Kidney (tissue), 14 donors: Measurements from ENCODE around the gene C17orf107. TPM values are rescaled to one million over a fixed set of nuclear protein-coding genes. Genes with fewer than 3 reads are reported as not detected.

ENCODE experiments used
- DNase-seq, 5 donors: peaks; one replicate each; pipeline ENCODE4 v3.0.0-alpha.2; 2013 to 2020
- FAIRE-seq: peaks from 2 replicates; lab custom pipeline; 2012; peaks lifted over from hg19 to GRCh38; lab: Jason Lieb, UNC
- H3K27ac ChIP-seq, 2 donors: one replicate each; pipeline ENCODE4 v1.7.0; 2013; ENCODE audit warnings: low read depth in 2 of 2, low read length in 2 of 2, inconsistent platforms in 1 of 2
- H3K27me3 ChIP-seq: one replicate; pipeline ENCODE4 v1.7.1; 2013; ENCODE audit warnings: low read length, inconsistent platforms; ENCODE audit not compliant: control insufficient read depth, insufficient read depth
- H3K36me3 ChIP-seq, 3 donors: one replicate each; pipeline versions ENCODE4 v1.7.0 to v1.7.1; 2013; ENCODE audit warnings: low read length in 3 of 3, control low read depth in 1 of 3, inconsistent platforms in 1 of 3; ENCODE audit not compliant: insufficient read depth in 3 of 3, control insufficient read depth in 2 of 3
- H3K4me1 ChIP-seq, 3 donors: one replicate each; pipeline versions ENCODE4 v1.7.0 to v1.7.1; 2013; ENCODE audit warnings: low read length in 3 of 3, inconsistent platforms in 1 of 3, low read depth in 1 of 3; ENCODE audit not compliant: control insufficient read depth in 2 of 3, insufficient read depth in 2 of 3
- H3K4me3 ChIP-seq, 3 donors: one replicate each; pipeline versions ENCODE4 v1.7.0 to v1.8.1; 2013; ENCODE audit warnings: low read length in 3 of 3, control low read depth in 1 of 3, inconsistent platforms in 1 of 3
- H3K9ac ChIP-seq, 3 donors: one replicate each; pipeline versions ENCODE4 v1.7.0 to v1.7.1; 2013; ENCODE audit warnings: low read length in 3 of 3, control low read depth in 1 of 3, inconsistent platforms in 1 of 3
- H3K9me3 ChIP-seq, 3 donors: one replicate each; pipeline versions ENCODE4 v1.7.0 to v1.7.1; 2013; ENCODE audit warnings: low read length in 3 of 3, control low read depth in 1 of 3, inconsistent platforms in 1 of 3; ENCODE audit not compliant: control insufficient read depth in 2 of 3, insufficient read depth in 1 of 3
- CTCF ChIP-seq: IDR thresholded peaks from 3 replicates; pipeline ENCODE4 v1.5.1; 2012; ENCODE audit warnings: mild to moderate bottlenecking, moderate library complexity, borderline replicate concordance; ENCODE audit not compliant: insufficient read depth; ENCODE audit errors: extremely low read depth
- intact Hi-C: fragments of 100-400 bp; cut with DNase I; formaldehyde crosslinking; loops from one replicate; pipeline ENCODE4 v1.11.1; 2022
- polyA plus RNA-seq: library from polyadenylated mRNA; stranded (reverse); fragments of 350-450 nt; fragmentation: Illumina TruSeq; extraction: RNeasy Lipid Tissue Mini Kit (QIAGEN cat#74804); gene quantifications from one replicate; pipeline ENCODE4 v1.2.3, GENCODE V29; 2014; ENCODE audit warnings: low read depth, low replicate concordance; ENCODE audit not compliant: insufficient read depth
- total RNA-seq: library from RNA; stranded (reverse); fragmentation: NEBNext Ultra II Directional; extraction: Animal tissue kit (Norgen Biotek cat#: 25700); gene quantifications from one replicate; pipeline ENCODE4 v1.2.1, GENCODE V29; 2021
- donor health status: control.
- donor health status: control.
- donor health status: control.
- donor health status: control.
- donor health status: control.
- donor health status: DM: yes; HTN: yes; CAD: no.
- donor health status: Normal renal cell carcinoma (clear cell type).

The C17orf107 gene
- total and polyA plus RNA-seq, 2 donors from 2014 or later, result 2.5 to 4.4 TPM

- peak within 1 kb of the TSS; percentile 83 to 95 (median 85) for H3K4me3 ChIP-seq
- no peaks in the 10 kb centered on the region for H3K27me3 ChIP-seq
- FAIRE-seq (no peak), DNase-seq (peak; percentile 90 to 96 (median 94))
- H3K36me3 ChIP-seq, result peaks cover 6 to 21% (median 11%) of the 10 kb centered on the region in 3 donors
- H3K27ac ChIP-seq, result peak within 1 kb of the TSS; percentile 97 to 98
- H3K4me1 ChIP-seq, result peaks cover 0 to 29% (median 14%) of the 10 kb centered on the region in 3 donors
- peak within 1 kb of the TSS; percentile 72 to 87 (median 86) for H3K9ac ChIP-seq
- no peaks in the 10 kb centered on the region for H3K9me3 ChIP-seq
- intact Hi-C loops, result no loop called here
- no peak for TF ChIP-seq CTCF
Observed at GRCh38 chr17:4948166-4948930, 49.0 kb downstream of the C17orf107 start, which contains the start of gene PFN1. Gene PFN1, minus strand, starts transcription at chr17:4948530. Its CDS starts 136 bp downstream, at chr17:4948394.

- DNase-seq, result peak; percentile 89 to 97 (median 94)
- Histone ChIP-seq H3K27ac (peak overlapping the region; percentile 97 to 98), H3K9ac (peak overlapping the region; percentile 51 to 79 (median 66)), H3K36me3 (peaks cover 6 to 17% (median 9%) of the 10 kb centered on the region in 3 donors), H3K4me1 (peaks cover 0 to 29% (median 14%) of the 10 kb centered on the region in 3 donors), H3K9me3 (no peaks in the 10 kb centered on the region), H3K27me3 (no peaks in the 10 kb centered on the region), H3K4me3 (peak overlapping the region; percentile 68 to 95 (median 85))
- intact Hi-C loops, result no loop called here
- FAIRE-seq, result no peak
- TF ChIP-seq CTCF, result no peak
Observed at GRCh38 chr17:4948931-4949320, 49.6 kb downstream of the C17orf107 start.

- H3K27ac ChIP-seq, result peak overlapping the region; percentile 97 to 98
- no peak for FAIRE-seq
- peak overlapping the region; percentile 68 to 95 (median 85) for H3K4me3 ChIP-seq
- H3K27me3 ChIP-seq, result no peaks in the 10 kb centered on the region
- peak overlapping the region; percentile 30 to 79 (median 51) for H3K9ac ChIP-seq
- peak; percentile 58 to 91 (median 78) for DNase-seq
- intact Hi-C loops, result no loop called here
- no peaks in the 10 kb centered on the region for H3K9me3 ChIP-seq
- H3K4me1 ChIP-seq, result peaks cover 0 to 29% (median 14%) of the 10 kb centered on the region in 3 donors
- no peak for TF ChIP-seq CTCF
- H3K36me3 ChIP-seq, result peaks cover 6 to 12% (median 7%) of the 10 kb centered on the region in 3 donors
Observed at GRCh38 chr17:4949321-4950074, 50.2 kb downstream of the C17orf107 start.
